Measurements from ENCODE around the gene LSAMP. TPM values are rescaled to one million over a fixed set of nuclear protein-coding genes. Genes with fewer than 3 reads are reported as not detected.

LSAMP gene
- total RNA-seq, 2 donors from 2014 or later, result 1.9 to 5.4 TPM

GRCh38 chr3:116097226-116097625 lies 348.1 kb downstream of the LSAMP start:
- no peaks in the 10 kb centered on the region for H3K4me1 ChIP-seq (ENCODE audit: control insufficient read depth in 1 of 2, low read depth in 2 of 2)
- no peak for ATAC-seq (ENCODE audit: insufficient number of reproducible peaks, low FRiP score, low read depth)
- no peaks in the 10 kb centered on the region for H3K36me3 ChIP-seq
- no peak for TF ChIP-seq CTCF (IDR thresholded peaks at IDR 0.05)
- H3K9me3 ChIP-seq, result no peaks in the 10 kb centered on the region
- no peaks in the 10 kb centered on the region for H3K27me3 ChIP-seq (replicated peaks; ENCODE audit: insufficient read depth)
- DNase-seq (ENCODE audit: low spot score), result no peak
- H3K4me3 ChIP-seq, result no peak overlapping the region
- no peak overlapping the region for H3K27ac ChIP-seq

- TF ChIP-seq CTCF (IDR thresholded peaks at IDR 0.05), result no peak
- Histone ChIP-seq H3K36me3 (no peaks in the 10 kb centered on the region), H3K27ac (no peak overlapping the region), H3K9me3 (no peaks in the 10 kb centered on the region), H3K4me1 (ENCODE audit: control insufficient read depth in 1 of 2, low read depth in 2 of 2) (no peaks in the 10 kb centered on the region), H3K27me3 (replicated peaks; ENCODE audit: insufficient read depth) (no peaks in the 10 kb centered on the region), H3K4me3 (no peak overlapping the region)
- DNase-seq (ENCODE audit: low spot score) (no peak), ATAC-seq (ENCODE audit: insufficient number of reproducible peaks, low FRiP score, low read depth) (no peak)
Observed at GRCh38 chr3:116096631-116097030, 348.7 kb downstream of the LSAMP start.

- ATAC-seq (ENCODE audit: insufficient number of reproducible peaks, low FRiP score, low read depth) (no peak), DNase-seq (ENCODE audit: low spot score) (no peak)
- TF ChIP-seq CTCF (IDR thresholded peaks at IDR 0.05), result no peak
- Histone ChIP-seq H3K4me3 (no peak overlapping the region), H3K27ac (no peak overlapping the region), H3K9me3 (no peaks in the 10 kb centered on the region), H3K36me3 (no peaks in the 10 kb centered on the region), H3K27me3 (replicated peaks; ENCODE audit: insufficient read depth) (no peaks in the 10 kb centered on the region), H3K4me1 (ENCODE audit: control insufficient read depth in 1 of 2, low read depth in 2 of 2) (no peaks in the 10 kb centered on the region)
Observed at GRCh38 chr3:116093374-116093773, 351.9 kb downstream of the LSAMP start.

GRCh38 chr3:116087426-116087825 lies 357.9 kb downstream of the LSAMP start:
- H3K9me3 ChIP-seq, result no peaks in the 10 kb centered on the region

GRCh38 chr3:116084999-116085791 lies 360.1 kb downstream of the LSAMP start:
- H3K9me3 ChIP-seq, result no peaks in the 10 kb centered on the region
- ATAC-seq (ENCODE audit: insufficient number of reproducible peaks, low FRiP score, low read depth) (no peak), DNase-seq (ENCODE audit: low spot score) (no peak)
- no peaks in the 10 kb centered on the region for H3K36me3 ChIP-seq
- H3K27me3 ChIP-seq (replicated peaks; ENCODE audit: insufficient read depth), result no peaks in the 10 kb centered on the region
- H3K4me1 ChIP-seq (ENCODE audit: control insufficient read depth in 1 of 2, low read depth in 2 of 2), result no peaks in the 10 kb centered on the region
- no peak overlapping the region for H3K27ac ChIP-seq
- TF ChIP-seq CTCF (IDR thresholded peaks at IDR 0.05), result no peak
- no peak overlapping the region for H3K4me3 ChIP-seq

More at GRCh38 chr3:116087426-116087825, 357.9 kb downstream of the LSAMP start:
- ATAC-seq (ENCODE audit: insufficient number of reproducible peaks, low FRiP score, low read depth) (no peak), DNase-seq (ENCODE audit: low spot score) (no peak)
- no peak overlapping the region for H3K27ac ChIP-seq
- no peaks in the 10 kb centered on the region for H3K4me1 ChIP-seq (ENCODE audit: control insufficient read depth in 1 of 2, low read depth in 2 of 2)
- no peak overlapping the region for H3K4me3 ChIP-seq
- no peaks in the 10 kb centered on the region for H3K36me3 ChIP-seq
- no peak for TF ChIP-seq CTCF (IDR thresholded peaks at IDR 0.05)
- no peaks in the 10 kb centered on the region for H3K27me3 ChIP-seq (replicated peaks; ENCODE audit: insufficient read depth)
